Measurements from ENCODE around the gene FHOD3.
"Not testable (repeated sequence)": the region's sequence is repeated elsewhere in the genome, so short reads cannot be mapped to it uniquely, and the experiment has no call there.

The FHOD3 gene

GRCh38 chr18:36451454-36452251 is 154.1 kb downstream of the FHOD3 start:
- DNase-seq (ENCODE audit: low read depth), result no peak

- no peak for DNase-seq (ENCODE audit: low read depth)
Measured at GRCh38 chr18:36454245-36454644, 156.7 kb downstream of the FHOD3 start.

DNA sequence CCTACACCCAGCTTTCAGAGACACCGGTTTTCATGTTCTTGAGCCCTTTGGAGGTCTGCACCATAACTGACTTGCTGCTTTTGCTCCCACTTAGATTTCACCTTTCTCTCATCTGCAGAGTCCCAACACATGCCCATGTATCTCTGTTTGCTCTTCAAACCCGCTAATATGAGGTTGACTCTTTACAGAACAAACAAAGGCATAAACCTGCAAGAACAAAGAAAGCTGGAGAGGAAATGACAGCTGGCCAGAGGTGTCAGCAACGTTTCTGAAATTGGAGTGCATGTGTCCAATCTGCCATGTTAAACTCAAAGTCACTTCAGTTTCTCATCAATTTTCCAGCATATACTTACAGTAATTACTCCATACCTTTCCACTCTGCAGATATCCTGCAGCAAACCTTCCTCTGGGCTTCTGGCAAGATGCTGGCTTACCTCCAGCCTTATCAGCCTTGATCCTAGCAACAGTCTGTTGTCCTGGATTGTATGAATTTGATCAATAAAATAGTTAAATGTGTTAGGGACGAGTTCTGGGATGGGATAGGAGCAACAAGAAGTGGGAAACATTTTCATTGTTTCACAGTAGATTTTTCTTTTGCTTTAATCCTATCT is 157.4 kb downstream of the FHOD3 start:
- no peak for DNase-seq (ENCODE audit: low read depth)

GRCh38 chr18:36455931-36456330 is 158.4 kb downstream of the FHOD3 start:
- DNase-seq (ENCODE audit: low read depth), result no peak

DNA sequence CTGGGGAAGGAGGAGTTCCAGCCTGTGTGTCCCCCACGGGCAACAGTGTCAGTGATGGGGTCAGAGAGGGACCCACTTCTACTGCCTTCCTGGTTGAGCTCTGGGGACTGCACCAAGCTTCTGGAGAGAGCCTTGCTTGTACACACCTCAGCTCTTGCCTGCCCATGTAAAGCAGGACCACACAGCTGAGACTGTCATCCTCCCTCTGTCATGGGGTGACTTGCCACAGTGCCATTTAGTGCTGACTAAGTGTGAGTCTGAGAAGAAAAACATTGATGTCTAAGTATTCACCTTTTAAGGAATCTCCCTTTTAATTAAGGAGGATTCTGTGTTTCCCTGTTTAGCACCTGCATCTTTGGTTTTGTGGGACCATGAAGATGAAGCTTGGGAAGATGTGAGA is 159.1 kb downstream of the FHOD3 start:
- no peak for DNase-seq (ENCODE audit: low read depth)

DNA sequence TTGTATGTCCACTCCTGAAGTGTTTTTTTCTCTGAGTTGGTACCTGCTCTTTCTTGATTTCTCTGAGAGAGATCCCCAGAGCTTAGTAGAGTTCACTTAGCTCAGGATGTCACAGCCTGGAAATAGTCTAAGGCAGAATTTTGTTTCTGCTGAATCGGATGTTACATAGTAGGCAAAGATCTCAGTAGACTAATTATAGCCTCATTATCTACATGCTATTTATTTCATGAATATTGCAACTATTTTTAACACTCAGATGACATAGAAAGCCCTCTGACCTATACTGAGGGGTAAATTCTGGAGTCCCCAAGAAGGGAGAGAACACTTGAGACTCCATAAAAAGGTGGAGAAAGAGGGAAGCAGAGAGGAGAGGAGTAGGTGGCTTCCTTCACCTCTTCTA is 160.2 kb downstream of the FHOD3 start:
- DNase-seq (ENCODE audit: low read depth), result no peak

- DNase-seq (ENCODE audit: low read depth), result no peak
Measured at GRCh38 chr18:36458306-36458705, 160.8 kb downstream of the FHOD3 start.

DNA sequence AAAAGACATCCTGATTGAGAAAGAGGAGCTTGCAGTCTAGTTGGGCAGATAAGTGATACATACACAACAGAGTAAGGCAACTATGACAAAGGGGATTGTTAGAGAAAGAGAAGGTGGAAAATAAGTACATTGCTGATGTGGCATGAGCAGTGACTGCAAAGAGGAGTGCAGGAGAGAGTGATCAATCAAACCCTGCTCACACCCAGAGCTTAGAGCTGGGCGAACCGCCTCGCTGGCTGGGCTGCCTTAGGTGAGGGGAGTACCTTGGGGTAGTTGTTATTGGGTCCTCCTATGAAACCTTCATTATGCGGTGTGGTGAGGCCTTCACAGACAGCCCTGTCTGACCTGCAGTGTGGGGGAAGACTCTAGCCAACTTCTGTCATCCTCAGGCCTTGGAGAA is 161.7 kb downstream of the FHOD3 start:
- no peak for DNase-seq (ENCODE audit: low read depth)

DNA sequence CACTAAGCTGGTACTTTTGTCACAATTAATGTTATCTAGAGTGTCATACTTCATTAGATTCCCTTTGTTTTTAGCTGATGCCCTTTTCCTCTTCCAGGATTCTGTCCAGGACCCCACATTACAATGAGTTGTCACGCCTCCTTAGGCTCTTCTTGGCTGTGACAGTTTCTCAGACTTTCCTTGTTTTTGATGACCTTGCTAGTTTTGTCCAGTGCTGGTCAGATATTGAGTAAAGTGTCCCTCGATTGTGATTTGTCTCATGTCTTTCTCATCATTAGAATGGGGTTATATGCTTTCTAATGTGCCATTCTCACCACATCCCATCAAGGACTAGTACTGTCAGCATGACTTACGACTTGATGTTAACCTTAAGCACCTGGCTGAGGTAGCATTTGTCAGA is 162.3 kb downstream of the FHOD3 start:
- no peak for DNase-seq (ENCODE audit: low read depth)

DNA sequence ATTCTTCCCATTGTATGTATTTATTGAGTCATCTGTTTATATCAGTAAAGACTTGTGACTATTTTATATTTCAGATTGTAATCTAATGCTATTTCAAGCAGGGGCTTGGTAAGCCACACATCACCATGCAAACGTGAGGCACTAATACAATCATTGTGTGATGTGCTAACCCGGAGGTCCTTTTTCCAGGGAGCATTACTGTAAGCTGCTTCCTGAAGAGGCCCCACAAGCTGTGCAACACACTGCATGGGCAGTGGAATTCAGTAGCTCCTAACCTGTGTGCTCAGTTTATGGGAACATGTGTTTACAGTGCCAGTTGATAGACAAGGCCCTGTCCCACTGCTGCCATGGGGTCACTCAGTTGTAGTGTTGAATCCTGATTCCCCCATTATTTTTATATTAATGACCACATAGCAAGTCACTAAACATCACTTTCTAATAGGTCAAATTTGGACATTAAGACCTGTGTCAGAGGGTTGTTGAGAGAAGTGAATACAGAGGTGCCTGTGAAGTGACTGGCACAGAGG is 162.9 kb downstream of the FHOD3 start:
- no peak for DNase-seq (ENCODE audit: low read depth)

DNA sequence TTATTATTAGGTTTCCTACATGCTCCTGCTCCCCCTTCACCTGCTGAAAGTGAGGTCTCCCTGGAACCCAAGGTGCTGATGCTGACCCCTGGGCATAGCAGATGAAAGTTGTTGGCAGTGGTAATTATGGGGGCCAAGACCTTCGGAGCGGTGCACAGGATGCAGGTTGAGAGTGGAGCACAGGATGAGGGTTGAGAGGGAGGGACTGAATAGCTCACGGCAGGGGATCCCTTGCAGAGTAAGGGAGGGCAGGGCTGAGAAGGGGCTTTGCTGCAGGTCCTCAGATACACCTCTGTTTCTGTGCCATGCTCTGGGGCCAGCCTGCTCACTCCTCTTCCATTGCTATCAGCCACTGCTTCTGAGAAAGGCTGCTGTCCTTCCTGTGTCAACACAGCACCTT is 163.3 kb downstream of the FHOD3 start:
- no peak for DNase-seq (ENCODE audit: low read depth)

- DNase-seq (ENCODE audit: low read depth), result no peak
Measured at GRCh38 chr18:36461551-36461987, 164.1 kb downstream of the FHOD3 start.

GRCh38 chr18:36463516-36463915 is 166.0 kb downstream of the FHOD3 start:
- DNase-seq (ENCODE audit: low read depth), result not testable (repeated sequence)

- no peak for DNase-seq (ENCODE audit: low read depth)
Measured at GRCh38 chr18:36464126-36464651, 166.7 kb downstream of the FHOD3 start.

DNA sequence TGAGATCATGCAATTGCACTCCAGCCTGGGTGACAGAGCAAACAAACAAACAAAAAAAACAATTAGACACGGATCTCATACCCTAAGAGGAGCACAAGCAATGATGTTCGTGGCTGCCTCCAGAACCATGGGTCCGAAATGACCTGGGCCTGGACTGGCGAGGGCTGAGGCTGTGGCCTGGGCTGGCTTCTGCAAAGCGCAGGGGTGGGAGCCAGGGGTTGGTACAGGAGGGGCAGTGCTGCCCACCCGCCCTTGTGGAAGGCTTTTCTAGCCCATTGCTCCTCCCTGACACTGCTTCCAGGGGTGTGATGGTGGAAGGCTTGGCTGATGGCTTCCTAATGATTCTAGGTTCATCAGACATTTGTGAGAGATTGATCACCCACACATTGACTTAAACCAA is 167.8 kb downstream of the FHOD3 start:
- no peak for DNase-seq (ENCODE audit: low read depth)

GRCh38 chr18:36465970-36466369 is 168.5 kb downstream of the FHOD3 start:
- DNase-seq (ENCODE audit: low read depth), result no peak

DNA sequence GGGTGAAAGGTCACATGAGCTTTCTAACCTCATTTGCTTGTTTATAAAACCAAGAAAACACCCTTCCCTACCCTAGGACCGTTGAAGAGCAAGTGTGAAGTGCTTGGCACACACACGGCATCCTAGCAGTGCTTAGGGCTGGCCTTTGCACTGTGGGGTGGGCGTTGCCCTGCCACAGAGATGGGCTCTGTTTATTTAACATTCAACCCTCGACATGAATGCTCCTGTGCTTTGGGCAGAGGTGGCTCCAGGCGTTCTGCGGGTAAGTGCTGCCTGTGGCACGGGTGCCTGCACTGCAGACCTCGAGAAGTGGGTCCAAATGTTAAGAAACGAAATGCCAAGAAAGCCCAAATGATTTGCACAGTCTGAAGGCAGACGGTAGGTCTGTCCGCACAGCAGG is 170.1 kb downstream of the FHOD3 start:
- DNase-seq (ENCODE audit: low read depth), result no peak

DNA sequence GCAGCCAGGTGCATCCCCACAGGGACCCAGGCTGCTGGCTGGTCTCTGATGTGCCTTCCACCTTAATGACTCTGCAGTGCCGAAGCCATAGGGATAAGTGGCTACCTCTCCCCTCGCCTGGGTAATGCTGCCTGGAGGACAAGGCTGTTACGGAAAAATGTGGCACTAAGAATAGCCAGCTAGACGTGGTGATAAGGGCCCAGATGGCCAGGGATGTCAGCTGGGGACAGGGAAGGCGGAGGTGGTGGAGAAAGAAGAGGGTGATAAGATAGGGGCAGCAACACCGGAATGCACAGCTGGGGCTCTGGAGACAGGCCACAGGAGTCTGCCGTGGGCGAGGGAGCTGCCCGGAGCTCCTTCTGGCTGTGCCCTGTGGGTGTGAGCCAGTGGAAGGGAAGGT is 170.6 kb downstream of the FHOD3 start:
- no peak for DNase-seq (ENCODE audit: low read depth)

- no peak for DNase-seq (ENCODE audit: low read depth)
Measured at GRCh38 chr18:36469461-36469860, 171.9 kb downstream of the FHOD3 start.

DNA sequence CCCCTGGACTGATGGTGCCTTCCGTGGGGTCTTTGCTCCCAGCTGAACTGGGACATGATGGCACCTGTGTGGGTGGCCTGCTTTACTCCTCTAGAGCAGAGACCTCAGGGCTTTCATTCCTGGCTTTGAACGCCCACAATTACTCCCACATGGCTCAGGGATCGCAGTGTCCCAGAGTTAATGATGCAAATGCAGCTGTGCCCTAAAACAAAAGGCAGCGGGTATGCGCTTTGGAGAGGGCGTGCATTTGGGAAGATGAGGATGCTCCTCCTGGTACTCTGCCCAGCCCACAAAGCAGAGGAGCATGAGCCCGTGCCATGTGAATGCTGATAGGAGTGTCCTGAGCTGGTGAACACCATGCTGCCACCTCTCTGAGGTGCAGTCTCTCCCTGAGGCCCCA is 173.4 kb downstream of the FHOD3 start:
- DNase-seq (ENCODE audit: low read depth), result no peak

DNA sequence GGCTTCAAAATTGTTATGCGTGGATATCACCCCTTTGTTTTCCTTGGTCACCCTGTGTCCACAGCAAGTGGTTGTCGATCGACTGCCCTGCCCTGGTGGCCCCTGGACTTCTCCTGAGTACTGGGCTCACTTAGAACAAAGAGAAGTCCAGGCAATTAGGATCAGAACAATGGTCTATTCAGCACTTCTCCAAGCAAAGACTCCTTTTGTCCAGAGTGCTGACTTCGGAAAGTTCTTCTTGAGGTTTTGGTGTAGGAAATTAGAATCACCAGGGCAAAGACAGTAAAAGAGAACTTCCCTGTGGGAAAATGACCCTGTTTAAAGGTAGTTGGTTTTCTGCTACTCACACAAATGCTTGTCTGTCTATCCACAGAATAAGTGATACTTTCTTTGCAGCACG is 173.9 kb downstream of the FHOD3 start:
- no peak for DNase-seq (ENCODE audit: low read depth)

DNA sequence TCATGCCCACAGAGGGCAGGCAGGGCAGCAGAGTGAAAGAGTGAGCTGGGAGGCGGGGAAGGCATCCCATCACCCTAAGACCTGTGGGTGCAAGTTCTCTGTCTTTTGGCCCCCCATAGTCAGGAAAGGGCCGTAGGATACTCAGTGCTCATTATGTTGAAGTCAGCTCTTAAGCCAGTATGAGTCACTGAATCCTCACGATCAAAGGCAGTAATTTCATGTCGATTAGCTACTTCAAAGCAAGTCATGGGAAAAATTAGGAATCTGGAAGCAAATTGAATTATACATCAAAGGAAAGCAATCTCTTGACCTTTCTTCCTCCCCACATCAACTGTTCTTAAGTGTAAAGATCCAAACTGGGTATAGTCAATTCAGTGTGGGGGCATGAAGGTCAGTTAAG is 178.9 kb downstream of the FHOD3 start:
- DNase-seq (ENCODE audit: low read depth), result no peak

DNA sequence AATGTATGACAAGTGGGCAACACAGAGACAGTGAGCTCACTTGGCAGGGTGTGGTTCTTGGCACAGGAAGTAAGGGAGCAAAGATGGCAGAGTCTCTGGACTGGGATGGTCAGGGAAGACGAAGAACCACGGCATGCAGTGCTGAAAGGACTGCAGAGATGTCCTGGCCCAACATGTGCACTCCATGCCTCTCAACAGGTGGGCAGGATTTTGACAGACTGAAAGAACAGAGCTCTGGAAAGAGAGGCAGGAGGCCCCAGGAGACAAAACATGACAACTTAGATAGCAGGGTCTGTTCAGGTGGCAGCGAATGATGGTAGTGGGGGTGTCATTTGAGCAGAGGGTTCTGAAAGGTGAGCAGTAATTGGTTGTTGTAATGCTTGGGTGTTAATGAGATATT is 180.3 kb downstream of the FHOD3 start:
- no peak for DNase-seq (ENCODE audit: low read depth)
